GM23338 (cell line): ENCODE measurements around the gene KCTD21. TPM values are rescaled to one million over a fixed set of nuclear protein-coding genes. Genes with fewer than 3 reads are reported as not detected.
A peak's percentile ranks its signal among the peaks of the same experiment; 100 is the strongest.

Source experiments
- ATAC-seq: fragments of 200-7000 bp; cut with Tn5 transposase; 3 replicates; pipeline ENCODE4 v1.9.1; 2020
- DNase-seq: peaks from one replicate; pipeline ENCODE4 v3.0.0-alpha.2; 2015; ENCODE audit warnings: low spot score
- H2AFZ ChIP-seq: fragments of 200-600 bp; sonication (generic); 2 replicates; pipeline ENCODE4 v1.8.0; 2016; ENCODE audit warnings: antibody characterized with exemption, mild to moderate bottlenecking, moderate library complexity
- H3F3A ChIP-seq: fragments of 200-600 bp; sonication (generic); replicated peaks from 2 replicates; pipeline ENCODE4 v1.8.0; 2017; ENCODE audit warnings: antibody characterized with exemption, mixed run types, low read depth
- H3K27ac ChIP-seq: fragments of 200-600 bp; sonication (generic); 2 replicates; pipeline ENCODE4 v1.6.1; 2016; ENCODE audit warnings: low read depth
- H3K27me3 ChIP-seq: fragments of 200-600 bp; sonication (generic); 2 replicates; pipeline ENCODE4 v1.8.0; 2016; ENCODE audit warnings: mild to moderate bottlenecking, mixed run types, moderate library complexity; ENCODE audit not compliant: insufficient read depth
- H3K36me3 ChIP-seq: fragments of 200-600 bp; sonication (generic); 2 replicates; pipeline ENCODE4 v1.8.0; 2016; ENCODE audit warnings: mild to moderate bottlenecking; ENCODE audit not compliant: insufficient read depth
- H3K4me1 ChIP-seq: fragments of 200-600 bp; sonication (generic); 2 replicates; pipeline ENCODE4 v1.8.0; 2016; ENCODE audit warnings: mild to moderate bottlenecking, moderate library complexity; ENCODE audit not compliant: insufficient read depth
- H3K4me2 ChIP-seq: fragments of 200-600 bp; sonication (generic); 2 replicates; pipeline ENCODE4 v1.7.1; 2017; ENCODE audit warnings: mixed run types
- H3K4me3 ChIP-seq: fragments of 200-600 bp; sonication (generic); 2 replicates; pipeline ENCODE4 v1.6.1; 2016; ENCODE audit warnings: mixed run types
- H3K79me2 ChIP-seq: fragments of 200-600 bp; sonication (generic); replicated peaks from 2 replicates; pipeline ENCODE4 v1.8.0; 2017; ENCODE audit warnings: mild to moderate bottlenecking; ENCODE audit not compliant: insufficient read depth
- H3K9me2 ChIP-seq: fragments of 200-600 bp; sonication (generic); 2 replicates; pipeline ENCODE4 v1.8.0; 2017; ENCODE audit not compliant: insufficient read depth
- H4K20me1 ChIP-seq: fragments of 200-600 bp; sonication (generic); replicated peaks from 2 replicates; pipeline ENCODE4 v1.8.0; 2017; ENCODE audit warnings: mild to moderate bottlenecking; ENCODE audit not compliant: insufficient read depth
- H3K27ac Mint-ChIP-seq: 2 replicates; pipeline ENCODE4 v1.8.0; 2020; ENCODE audit warnings: inconsistent platforms, mild to moderate bottlenecking, moderate library complexity, mixed read lengths
- H3K27me3 Mint-ChIP-seq: 3 replicates; pipeline ENCODE4 v1.8.0; 2022; ENCODE audit warnings: low read depth, mild to moderate bottlenecking, moderate library complexity, mixed read lengths, inconsistent platforms; ENCODE audit not compliant: insufficient read depth, poor library complexity
- H3K36me3 Mint-ChIP-seq: 3 replicates; pipeline ENCODE4 v1.8.0; 2021; ENCODE audit warnings: low read depth, mild to moderate bottlenecking, inconsistent platforms, moderate library complexity, mixed read lengths
- H3K4me1 Mint-ChIP-seq: 3 replicates; pipeline ENCODE4 v1.8.0; 2020; ENCODE audit warnings: mild to moderate bottlenecking, inconsistent platforms, mixed read lengths
- H3K4me3 Mint-ChIP-seq: 3 replicates; pipeline ENCODE4 v1.8.0; 2021; ENCODE audit warnings: moderate library complexity, mild to moderate bottlenecking, inconsistent platforms, mixed read lengths
- H3K9me3 Mint-ChIP-seq: 3 replicates; pipeline ENCODE4 v1.8.0; 2020; ENCODE audit warnings: moderate library complexity, mild to moderate bottlenecking, inconsistent platforms, mixed read lengths
- ETS1 ChIP-seq: IDR thresholded peaks from 2 replicates; pipeline ENCODE4 v1.6.1; 2016; ENCODE audit warnings: antibody characterized with exemption
- EZH2 ChIP-seq: fragments of 200-600 bp; sonication (generic); IDR thresholded peaks from one replicate; pipeline ENCODE4 v1.8.0; 2017; ENCODE audit warnings: antibody characterized with exemption, mild to moderate bottlenecking, low read depth; ENCODE audit not compliant: unreplicated experiment
- EZH2phosphoT487 ChIP-seq: fragments of 200-600 bp; sonication (generic); IDR thresholded peaks from one replicate; pipeline ENCODE4 v1.8.1; 2018; ENCODE audit warnings: antibody characterized with exemption; ENCODE audit not compliant: unreplicated experiment
- JUNB ChIP-seq: IDR thresholded peaks from one replicate; pipeline ENCODE4 v1.6.1; 2016; ENCODE audit warnings: antibody characterized with exemption; ENCODE audit not compliant: unreplicated experiment
- NANOG ChIP-seq: IDR thresholded peaks from 2 replicates; pipeline ENCODE4 v1.6.1; 2016; ENCODE audit warnings: antibody characterized with exemption, borderline replicate concordance
- STAT1 ChIP-seq: IDR thresholded peaks from one replicate; pipeline ENCODE4 v1.6.1; 2016; ENCODE audit warnings: antibody characterized with exemption; ENCODE audit not compliant: unreplicated experiment
- ZNF114 ChIP-seq: fragments of 250-450 bp; sonication (Bioruptor Pico); IDR thresholded peaks from 2 replicates; pipeline ENCODE4 v1.5.0; 2020; ENCODE audit warnings: mild to moderate bottlenecking, moderate library complexity
- ZNF462 ChIP-seq: fragments of 250-450 bp; sonication (Bioruptor Pico); IDR thresholded peaks from 2 replicates; pipeline ENCODE4 v1.5.0; 2020; ENCODE audit warnings: mild to moderate bottlenecking, moderate library complexity
- polyA plus RNA-seq: library from polyadenylated mRNA; unstranded; fragments of >200 nt; fragmentation: Nextera tagmentation; extraction: Ambion mirVana; gene quantifications from 2 replicates; pipeline ENCODE4 v1.2.1, GENCODE V29; 2016
- total RNA-seq: library from RNA; depleted of rRNA; stranded (reverse); fragments of >200 nt; shearing (Covaris generic); gene quantifications from 2 replicates; pipeline ENCODE4 v1.2.3, GENCODE V29; 2014

Gene KCTD21
- total and polyA plus RNA-seq, 2 experiments from 2014 or later, result 1.0 to 3.7 TPM

DNA sequence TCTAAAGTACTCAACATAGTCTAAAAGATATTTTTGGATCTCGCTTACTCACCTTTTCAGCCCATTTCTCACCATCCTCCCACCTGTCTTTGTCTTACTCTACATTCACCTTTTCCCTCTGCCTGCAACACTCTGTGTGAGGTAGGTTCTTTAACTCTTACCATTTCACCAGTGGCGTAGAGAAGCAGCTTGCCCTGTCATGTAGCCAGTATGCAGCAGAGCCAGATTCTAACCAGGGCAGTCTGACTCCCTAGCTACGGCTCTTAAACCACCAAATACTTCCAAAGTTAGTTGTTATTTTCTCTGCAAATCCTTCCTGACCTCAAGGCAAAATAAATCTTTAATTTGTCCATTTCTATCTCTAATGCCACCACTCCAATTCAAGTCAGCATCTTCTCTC, 56.5 kb downstream of the KCTD21 start:
- Histone ChIP-seq H3K36me3 (peaks cover 6% of the 10 kb centered on the region; the same call in 1 of the 2 replicates), H3K27ac (no peak overlapping the region), H3K27me3 (no peaks in the 10 kb centered on the region), H4K20me1 (peaks cover 6% of the 10 kb centered on the region; the same call in 1 of the 2 replicates), H3K79me2 (peaks cover 66% of the 10 kb centered on the region), H3K4me1 (no peaks in the 10 kb centered on the region), H3K9me2 (no peaks in the 10 kb centered on the region), H3K4me3 (no peak overlapping the region), H3K4me2 (no peak overlapping the region), H3F3A (0 out of 2 replicates have a peak, but pooled peaks cover 4% of the 10 kb centered on the region), H2AFZ (no peak overlapping the region)
- Mint-ChIP-seq H3K27me3 (no peaks in the 10 kb centered on the region), H3K4me1 (no peaks in the 10 kb centered on the region), H3K9me3 (no peaks in the 10 kb centered on the region), H3K36me3 (peaks cover 34% of the 10 kb centered on the region), H3K27ac (0 out of 2 replicates have a peak overlapping the region, but pooled peaks have one; percentile 4), H3K4me3 (no peak overlapping the region)
- TF ChIP-seq EZH2phosphoT487, result no peak
- no peak for TF ChIP-seq ETS1
- no peak for TF ChIP-seq NANOG
- TF ChIP-seq ZNF114, result no peak
- no peak for TF ChIP-seq JUNB
- no peak for TF ChIP-seq STAT1
- no peak for TF ChIP-seq ZNF462 (CRISPR knock-in tag)
- no peak for TF ChIP-seq EZH2
- no peak for ATAC-seq
- DNase-seq, result no peak
